ENCODE measurements around the gene CRIM1.

The CRIM1 gene

DNA sequence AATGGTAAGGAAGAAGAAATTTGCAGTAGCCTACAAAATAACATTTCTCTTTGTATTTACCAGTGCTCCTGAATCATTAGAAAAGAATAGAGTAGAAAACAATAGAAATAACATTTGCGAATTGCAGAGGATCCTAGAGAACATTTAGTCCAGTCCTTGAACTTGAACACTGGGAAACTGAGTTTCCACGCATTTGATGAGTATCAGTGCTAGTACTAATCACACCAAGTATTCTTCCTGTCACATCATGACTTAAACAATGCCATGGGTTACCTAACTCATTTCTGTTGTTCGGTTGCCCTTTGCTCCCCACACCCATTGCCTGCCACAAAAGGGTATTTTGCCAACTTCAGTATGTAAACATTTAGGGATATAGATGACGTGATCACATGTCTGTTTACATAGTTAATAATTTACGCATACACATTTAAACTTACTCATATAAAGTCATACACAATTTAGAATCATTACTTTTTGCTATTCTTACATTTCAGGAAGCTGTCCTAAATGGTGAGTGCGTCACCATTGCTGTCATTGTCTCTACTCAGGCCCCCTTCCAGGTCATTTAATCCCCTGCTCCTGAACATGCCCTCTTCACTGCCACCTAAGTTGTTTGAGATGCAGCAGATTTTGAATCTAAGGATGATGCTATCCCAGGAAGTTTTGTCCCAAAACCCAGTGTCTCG, 42.3 kb downstream of the CRIM1 start:
- in situ Hi-C loops (cut with HindIII; ENCODE audit: low pct_ligation_motif_present, low sequenced_read_pairs): no loop called here

DNA sequence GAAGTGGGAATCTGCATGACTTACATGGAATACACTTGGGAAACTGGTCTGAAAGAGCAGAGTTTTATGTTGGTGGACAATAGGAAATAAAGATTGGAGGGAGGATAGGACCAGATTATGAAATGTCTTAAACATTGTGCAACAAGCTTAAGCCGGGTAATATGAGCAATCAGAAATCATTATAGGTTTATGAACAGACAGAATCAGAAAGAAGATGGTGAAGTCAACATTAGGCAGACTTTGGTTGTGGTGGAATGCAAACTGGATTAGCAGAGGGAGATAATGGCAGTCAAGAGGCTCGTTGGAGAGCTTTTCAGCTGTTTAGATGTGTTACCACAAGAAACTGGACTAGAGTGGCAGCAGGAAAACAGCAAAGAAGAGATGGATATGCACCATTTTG, 43.5 kb downstream of the CRIM1 start:
- DNase-seq: no peak
- peaks cover 10% of the 10 kb centered on the region for H3K36me3 ChIP-seq (replicated peaks)
- in situ Hi-C loops (cut with HindIII; ENCODE audit: low pct_ligation_motif_present, low sequenced_read_pairs): no loop called here
- H3K27ac ChIP-seq: no peak overlapping the region
- H3K4me3 ChIP-seq (ENCODE audit: low read depth, low read length): no peak overlapping the region
- no peaks in the 10 kb centered on the region for H3K27me3 ChIP-seq (replicated peaks)
- TF ChIP-seq, protein P1, sequence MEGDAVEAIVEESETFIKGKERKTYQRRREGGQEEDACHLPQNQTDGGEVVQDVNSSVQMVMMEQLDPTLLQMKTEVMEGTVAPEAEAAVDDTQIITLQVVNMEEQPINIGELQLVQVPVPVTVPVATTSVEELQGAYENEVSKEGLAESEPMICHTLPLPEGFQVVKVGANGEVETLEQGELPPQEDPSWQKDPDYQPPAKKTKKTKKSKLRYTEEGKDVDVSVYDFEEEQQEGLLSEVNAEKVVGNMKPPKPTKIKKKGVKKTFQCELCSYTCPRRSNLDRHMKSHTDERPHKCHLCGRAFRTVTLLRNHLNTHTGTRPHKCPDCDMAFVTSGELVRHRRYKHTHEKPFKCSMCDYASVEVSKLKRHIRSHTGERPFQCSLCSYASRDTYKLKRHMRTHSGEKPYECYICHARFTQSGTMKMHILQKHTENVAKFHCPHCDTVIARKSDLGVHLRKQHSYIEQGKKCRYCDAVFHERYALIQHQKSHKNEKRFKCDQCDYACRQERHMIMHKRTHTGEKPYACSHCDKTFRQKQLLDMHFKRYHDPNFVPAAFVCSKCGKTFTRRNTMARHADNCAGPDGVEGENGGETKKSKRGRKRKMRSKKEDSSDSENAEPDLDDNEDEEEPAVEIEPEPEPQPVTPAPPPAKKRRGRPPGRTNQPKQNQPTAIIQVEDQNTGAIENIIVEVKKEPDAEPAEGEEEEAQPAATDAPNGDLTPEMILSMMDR (IDR thresholded peaks at IDR 0.05; ENCODE audit: low read depth, low read length, missing control alignments): no peak

More for the DNA sequence above, 42.3 kb downstream of the CRIM1 start:
- H3K27ac ChIP-seq: no peak overlapping the region
- peaks cover 10% of the 10 kb centered on the region for H3K36me3 ChIP-seq (replicated peaks)
- no peak for DNase-seq
- H3K27me3 ChIP-seq (replicated peaks): no peaks in the 10 kb centered on the region
- H3K4me3 ChIP-seq (ENCODE audit: low read depth, low read length): no peak overlapping the region
- TF ChIP-seq, protein P1 (IDR thresholded peaks at IDR 0.05; ENCODE audit: low read depth, low read length, missing control alignments): no peak

DNA sequence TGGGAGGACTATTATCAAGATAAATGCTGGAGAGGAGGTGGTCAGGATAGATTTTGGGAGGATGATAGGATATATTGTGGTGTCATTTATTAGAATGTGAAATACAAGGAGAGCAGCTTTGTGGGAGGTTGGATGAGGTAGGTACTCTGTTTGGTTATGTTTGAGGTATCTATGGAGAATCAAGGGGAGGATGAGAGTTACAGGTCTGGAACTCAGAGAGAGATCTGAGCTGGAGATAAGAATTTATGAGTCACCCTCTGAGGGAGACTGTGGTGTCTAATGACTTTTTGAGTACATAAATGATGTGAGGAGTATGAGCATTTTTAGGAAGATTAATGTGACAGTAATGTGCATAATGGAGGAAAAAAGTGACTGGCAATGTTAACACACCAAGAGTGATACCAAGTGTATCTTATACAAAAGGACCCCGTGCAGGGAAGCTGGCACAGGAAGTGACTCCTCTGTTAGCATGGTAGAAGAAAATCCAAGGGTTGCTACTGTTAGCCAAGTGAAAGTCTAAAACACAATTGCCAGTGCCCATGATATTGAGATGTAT, 48.2 kb downstream of the CRIM1 start:
- Histone ChIP-seq H3K27ac (peak overlapping the region; percentile 86), H3K27me3 (replicated peaks) (no peaks in the 10 kb centered on the region), H3K4me3 (ENCODE audit: low read depth, low read length) (no peak overlapping the region), H3K36me3 (replicated peaks) (no peaks in the 10 kb centered on the region)
- in situ Hi-C loops (cut with HindIII; ENCODE audit: low pct_ligation_motif_present, low sequenced_read_pairs): no loop called here
- peak; percentile 91 for DNase-seq
- TF ChIP-seq, protein P1 (IDR thresholded peaks at IDR 0.05; ENCODE audit: low read depth, low read length, missing control alignments): no peak

DNA sequence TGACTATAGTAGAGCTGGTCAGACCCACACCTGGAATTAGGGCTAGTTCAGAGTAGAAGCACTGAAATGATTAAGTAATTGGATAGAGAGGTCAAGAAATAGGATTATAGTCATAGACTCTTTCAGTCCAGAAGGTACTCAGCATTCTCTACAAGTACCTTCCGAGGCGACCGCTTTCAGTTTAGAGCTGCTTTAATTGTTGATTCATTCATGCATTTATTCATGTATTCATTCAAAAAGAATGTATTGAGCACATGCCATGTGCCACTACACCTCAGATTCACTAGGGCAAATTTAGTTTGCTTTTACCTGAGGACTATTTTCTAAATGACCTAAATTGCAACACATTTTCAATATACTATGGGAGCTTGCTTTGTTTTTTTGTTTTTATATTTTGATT, 48.7 kb downstream of the CRIM1 start:
- peak; percentile 60 for DNase-seq
- H3K4me3 ChIP-seq (ENCODE audit: low read depth, low read length): no peak overlapping the region
- in situ Hi-C loops (cut with HindIII; ENCODE audit: low pct_ligation_motif_present, low sequenced_read_pairs): no loop called here

DNA sequence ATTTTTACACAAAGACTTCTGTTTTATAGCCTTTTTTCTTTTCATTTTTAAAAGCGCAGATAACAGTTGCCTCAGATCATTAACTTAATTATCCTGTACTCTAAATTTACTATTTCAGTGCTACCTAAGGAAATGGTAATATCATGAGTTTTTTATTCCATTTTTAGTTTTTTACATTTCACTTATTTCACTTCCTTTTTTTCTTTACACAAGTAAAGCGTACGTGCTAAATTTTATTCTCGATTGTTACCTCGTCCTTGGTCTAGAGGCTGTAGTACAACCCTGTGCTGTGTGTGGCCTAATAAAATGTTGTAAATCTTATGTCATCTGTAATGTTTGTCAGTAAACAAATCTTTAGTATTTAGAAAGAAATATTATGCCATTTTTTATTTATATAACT, 49.2 kb downstream of the CRIM1 start:
- in situ Hi-C loops (cut with HindIII; ENCODE audit: low pct_ligation_motif_present, low sequenced_read_pairs): no loop called here
- DNase-seq: no peak
- no peaks in the 10 kb centered on the region for H3K27me3 ChIP-seq (replicated peaks)
- H3K36me3 ChIP-seq (replicated peaks): no peaks in the 10 kb centered on the region
- no peak overlapping the region for H3K4me3 ChIP-seq (ENCODE audit: low read depth, low read length)
- TF ChIP-seq, protein P1 (IDR thresholded peaks at IDR 0.05; ENCODE audit: low read depth, low read length, missing control alignments): no peak
- H3K27ac ChIP-seq: peak overlapping the region; percentile 86

More for the DNA sequence above, 48.7 kb downstream of the CRIM1 start:
- H3K27me3 ChIP-seq (replicated peaks): no peaks in the 10 kb centered on the region
- no peaks in the 10 kb centered on the region for H3K36me3 ChIP-seq (replicated peaks)
- peak overlapping the region; percentile 86 for H3K27ac ChIP-seq
- TF ChIP-seq, protein P1 (IDR thresholded peaks at IDR 0.05; ENCODE audit: low read depth, low read length, missing control alignments): no peak
